Measurements from ENCODE around the gene SLC50A1.

Gene SLC50A1, protein sequence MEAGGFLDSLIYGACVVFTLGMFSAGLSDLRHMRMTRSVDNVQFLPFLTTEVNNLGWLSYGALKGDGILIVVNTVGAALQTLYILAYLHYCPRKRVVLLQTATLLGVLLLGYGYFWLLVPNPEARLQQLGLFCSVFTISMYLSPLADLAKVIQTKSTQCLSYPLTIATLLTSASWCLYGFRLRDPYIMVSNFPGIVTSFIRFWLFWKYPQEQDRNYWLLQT

DNA sequence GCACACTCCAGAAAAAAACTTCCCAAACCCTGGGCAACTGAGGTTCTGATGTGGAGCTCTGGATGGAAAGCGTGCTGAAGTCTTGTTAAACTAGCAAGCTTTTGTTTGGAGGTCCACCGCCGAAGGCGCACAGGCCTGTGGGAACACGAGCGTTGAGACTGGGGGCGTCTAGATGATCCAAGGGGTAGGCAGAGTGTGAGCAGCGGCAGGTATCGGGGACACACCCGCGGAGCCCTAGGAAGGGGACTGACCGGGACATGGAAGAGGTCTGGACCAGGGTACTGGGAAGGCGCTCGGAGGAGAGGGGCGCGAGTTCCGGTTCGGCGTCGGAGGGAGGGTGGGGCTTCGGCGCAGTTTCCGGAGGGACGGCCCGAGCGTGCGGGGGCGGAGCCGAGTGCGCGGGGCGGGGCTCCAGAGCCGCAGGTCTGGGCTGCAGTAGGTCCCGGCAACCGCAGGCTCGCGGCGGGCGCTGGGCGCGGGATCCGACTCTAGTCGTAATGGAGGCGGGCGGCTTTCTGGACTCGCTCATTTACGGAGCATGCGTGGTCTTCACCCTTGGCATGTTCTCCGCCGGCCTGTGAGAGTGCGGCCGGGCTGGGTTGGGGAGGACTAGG is at the start of gene SLC50A1:
Gene SLC50A1, plus strand, starts transcription at position 438 of the 614 bp plus-strand sequence. Its CDS starts 60 bp downstream, at position 498.
- in situ Hi-C loops (cut with MboI; ENCODE audit: low sequenced_read_pairs), result no loop called here

DNA sequence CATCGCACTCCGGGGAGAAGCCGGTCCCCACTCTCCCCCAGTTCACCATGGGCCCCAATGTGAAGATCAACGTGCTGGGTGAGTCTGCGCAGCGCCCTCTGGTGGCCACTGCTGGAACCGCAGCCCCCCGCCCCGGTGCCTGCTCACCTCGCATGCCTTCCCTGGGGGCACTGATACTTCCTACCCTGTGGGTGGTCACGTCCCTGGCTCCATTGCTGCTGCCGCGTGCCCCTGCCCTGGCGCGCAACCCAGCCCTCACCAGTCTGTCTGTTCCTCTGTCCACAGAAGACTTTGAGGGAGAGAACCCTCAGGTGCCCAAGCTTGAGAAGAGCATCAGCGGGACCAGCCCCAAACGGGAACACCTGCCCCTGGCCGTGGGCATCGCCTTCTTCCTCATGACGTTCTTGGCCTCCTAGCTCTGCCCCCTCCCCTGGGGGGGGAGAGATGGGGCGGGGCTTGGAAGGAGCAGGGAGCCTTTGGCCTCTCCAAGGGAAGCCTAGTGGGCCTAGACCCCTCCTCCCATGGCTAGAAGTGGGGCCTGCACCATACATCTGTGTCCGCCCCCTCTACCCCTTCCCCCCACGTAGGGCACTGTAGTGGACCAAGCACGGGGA is 49.4 kb upstream of the SLC50A1 start:
- in situ Hi-C loops (cut with MboI; ENCODE audit: low sequenced_read_pairs), result no loop called here

DNA sequence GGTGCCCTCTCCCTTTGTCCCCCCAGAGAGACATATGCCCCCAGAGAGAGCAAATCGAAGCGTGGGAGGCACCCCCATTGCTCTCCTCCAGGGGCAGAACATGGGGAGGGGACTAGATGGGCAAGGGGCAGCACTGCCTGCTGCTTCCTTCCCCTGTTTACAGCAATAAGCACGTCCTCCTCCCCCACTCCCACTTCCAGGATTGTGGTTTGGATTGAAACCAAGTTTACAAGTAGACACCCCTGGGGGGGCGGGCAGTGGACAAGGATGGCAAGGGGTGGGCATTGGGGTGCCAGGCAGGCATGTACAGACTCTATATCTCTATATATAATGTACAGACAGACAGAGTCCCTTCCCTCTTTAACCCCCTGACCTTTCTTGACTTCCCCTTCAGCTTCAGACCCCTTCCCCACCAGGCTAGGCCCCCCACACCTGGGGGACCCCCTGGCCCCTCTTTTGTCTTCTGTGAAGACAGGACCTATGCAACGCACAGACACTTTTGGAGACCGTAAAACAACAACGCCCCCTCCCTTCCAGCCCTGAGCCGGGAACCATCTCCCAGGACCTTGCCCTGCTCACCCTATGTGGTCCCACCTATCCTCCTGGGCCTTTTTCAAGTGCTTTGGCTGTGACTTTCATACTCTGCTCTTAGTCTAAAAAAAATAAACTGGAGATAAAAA is 48.7 kb upstream of the SLC50A1 start:
- in situ Hi-C loops (cut with MboI; ENCODE audit: low sequenced_read_pairs), result no loop called here

DNA sequence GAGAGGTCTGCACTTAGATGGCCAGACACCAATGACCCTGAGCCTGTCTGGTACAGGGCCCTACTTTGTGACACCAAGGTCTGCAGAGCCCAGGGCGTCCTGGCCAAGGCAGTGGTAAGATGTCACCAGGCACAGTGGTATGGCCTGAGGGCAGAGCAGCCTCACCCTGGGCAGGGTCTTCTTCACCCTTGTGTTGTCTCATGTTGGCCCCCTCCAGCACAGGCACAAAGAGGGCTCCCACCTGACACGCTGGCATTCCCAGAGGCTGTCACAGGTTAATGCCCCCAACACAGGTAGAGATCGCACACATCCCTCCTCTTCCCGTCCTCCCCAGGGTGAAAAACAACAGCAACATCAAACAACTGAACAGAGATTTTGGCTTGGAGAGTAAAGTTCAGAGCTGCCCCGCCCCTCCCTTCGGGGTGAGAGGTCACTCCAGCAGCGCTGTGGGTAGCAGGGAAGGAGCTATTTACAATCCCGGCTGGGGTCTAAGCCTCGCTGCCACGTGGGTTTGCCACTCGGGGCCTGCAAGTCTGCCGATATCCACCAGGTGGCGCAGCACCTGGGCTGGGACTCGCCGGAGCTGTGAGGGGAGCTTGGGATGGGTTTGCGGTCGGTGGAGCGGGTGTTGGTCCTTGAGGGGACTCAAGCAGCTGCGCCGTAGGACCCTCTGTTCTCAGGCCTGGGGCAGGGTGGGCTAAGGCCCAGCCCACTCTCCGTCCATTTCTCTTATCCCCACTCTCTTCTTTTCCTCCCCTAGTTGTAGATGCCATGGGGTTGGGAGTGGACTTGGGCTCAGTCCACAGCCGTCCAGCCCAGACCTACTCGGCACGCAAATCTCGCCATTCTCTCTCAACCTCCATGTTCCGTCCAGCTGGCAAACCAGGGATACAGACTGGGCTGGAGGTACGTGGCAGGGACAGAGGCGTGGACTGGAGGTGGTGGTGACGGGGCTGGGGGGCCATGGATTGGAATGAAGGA is 44.3 kb upstream of the SLC50A1 start:
- in situ Hi-C loops (cut with MboI; ENCODE audit: low sequenced_read_pairs), result loop anchor here (5.0 kb wide), 1 partner anchor 81 kb away; the partner anchor contains the start of genes KRTCAP2 and TRIM46

DNA sequence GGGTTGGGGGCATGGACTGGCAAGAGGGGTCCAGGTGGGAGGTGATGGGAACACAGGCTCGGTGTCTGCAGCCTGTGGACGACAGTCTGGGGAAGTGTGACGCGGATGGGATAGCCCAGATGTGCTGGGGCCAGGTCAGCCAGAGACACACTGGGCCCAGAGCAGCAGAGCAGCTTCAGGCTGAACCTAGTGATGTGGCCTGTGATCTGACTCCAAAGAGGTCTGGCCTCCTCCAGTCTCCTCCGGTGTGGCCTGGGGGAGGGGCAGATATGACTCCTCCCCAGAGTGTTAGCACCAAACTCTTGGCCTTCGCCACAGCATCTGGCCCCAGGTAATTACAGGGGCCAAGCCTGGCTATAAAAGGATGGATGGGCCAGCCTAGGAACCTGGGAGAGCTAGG is 43.5 kb upstream of the SLC50A1 start:
- in situ Hi-C loops (cut with MboI; ENCODE audit: low sequenced_read_pairs), result loop anchor here (5.0 kb wide), 1 partner anchor 80 kb away; the partner anchor contains the start of genes KRTCAP2 and TRIM46

DNA sequence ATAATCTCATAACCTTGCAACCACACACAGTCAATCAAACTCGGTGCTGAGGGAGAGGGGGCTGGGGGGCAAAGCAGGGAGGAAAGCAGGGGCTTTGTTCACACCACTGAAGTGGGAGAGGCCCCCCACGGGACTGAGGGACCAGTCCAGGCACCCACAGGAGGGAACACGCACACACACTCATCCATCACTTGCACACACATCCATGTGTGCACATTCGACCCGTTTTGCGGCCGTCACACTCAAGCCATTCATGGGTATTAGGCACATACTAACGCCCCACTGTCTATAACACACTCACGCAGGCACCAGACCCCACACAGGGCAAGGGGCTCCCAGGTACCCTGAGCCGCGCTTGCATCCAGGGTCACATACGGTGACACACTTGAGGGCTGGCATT is 43.0 kb upstream of the SLC50A1 start:
- in situ Hi-C loops (cut with MboI; ENCODE audit: low sequenced_read_pairs), result loop anchor here (5.0 kb wide), 1 partner anchor 80 kb away; the partner anchor contains the start of genes KRTCAP2 and TRIM46

DNA sequence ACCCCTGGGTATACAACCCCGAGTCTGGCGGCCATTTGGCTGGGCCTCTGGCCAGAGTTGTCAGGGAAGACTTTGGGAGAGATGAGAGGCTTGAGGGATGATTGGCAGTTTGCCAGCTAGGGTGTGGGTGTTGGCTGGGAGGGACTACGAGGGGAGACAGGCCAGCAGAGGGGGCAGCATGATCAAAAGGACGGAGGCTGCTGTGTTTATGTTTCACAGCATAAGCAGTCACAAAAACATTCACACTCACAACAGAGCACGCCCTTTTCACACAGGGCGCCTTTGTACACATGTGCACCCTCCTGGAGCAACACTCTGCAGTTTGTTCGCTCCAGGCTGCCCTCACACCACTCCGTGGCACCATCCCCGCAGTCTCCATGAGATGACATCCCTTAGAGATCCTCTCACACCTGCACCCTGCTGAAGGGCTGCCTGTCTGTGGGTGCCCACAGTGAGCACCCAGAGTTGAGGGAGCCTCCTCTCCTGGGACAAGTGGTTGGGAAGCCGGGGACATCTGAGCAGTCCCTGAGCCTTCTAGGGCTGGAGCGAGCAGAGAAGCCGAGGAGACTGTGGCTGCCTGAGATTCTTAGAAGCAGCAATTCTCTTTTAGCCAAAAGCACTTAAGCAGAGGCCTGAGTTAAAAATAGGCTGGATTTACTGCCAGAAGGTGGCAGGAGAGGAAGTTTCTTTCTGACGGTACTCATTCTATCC is 41.6 kb upstream of the SLC50A1 start:
- in situ Hi-C loops (cut with MboI; ENCODE audit: low sequenced_read_pairs), result loop anchor here (5.0 kb wide), 1 partner anchor 78 kb away; the partner anchor contains the start of genes KRTCAP2 and TRIM46

DNA sequence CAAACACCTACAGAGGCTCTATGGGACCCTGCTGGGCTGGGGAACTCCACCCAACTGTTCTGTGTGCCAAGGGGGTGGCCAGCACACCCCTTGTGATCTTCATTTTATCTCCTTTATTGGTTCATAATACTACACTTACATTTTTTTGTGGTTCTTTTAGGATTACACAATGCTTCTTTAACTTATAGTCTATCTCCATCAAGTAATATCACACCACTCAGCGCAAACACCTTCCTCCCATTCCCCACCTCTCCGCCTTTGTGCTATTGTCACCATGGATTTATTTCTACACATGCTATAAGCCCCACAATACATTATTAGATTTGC is 41.1 kb upstream of the SLC50A1 start:
- in situ Hi-C loops (cut with MboI; ENCODE audit: low sequenced_read_pairs), result loop anchor here (5.0 kb wide), 1 partner anchor 78 kb away; the partner anchor contains the start of genes KRTCAP2 and TRIM46

DNA sequence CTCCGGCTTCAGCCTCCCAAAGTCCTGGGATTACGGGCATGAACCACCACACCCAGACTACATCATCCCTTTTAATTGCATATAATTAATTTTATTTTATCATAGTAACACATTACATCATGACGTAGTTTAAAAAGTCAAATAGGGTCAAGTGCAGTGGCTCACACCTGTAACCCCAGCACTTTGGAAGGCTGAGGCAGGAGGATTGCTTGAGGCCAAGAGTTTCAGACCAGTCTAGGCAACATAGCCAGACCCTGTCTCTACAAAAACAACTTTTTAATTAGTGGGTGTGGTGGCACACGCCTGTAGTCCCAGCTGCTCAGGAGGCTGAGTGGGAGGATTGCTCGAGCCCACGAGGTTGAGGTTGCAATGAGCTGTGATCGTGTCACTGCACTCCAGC is 36.3 kb upstream of the SLC50A1 start:
- in situ Hi-C loops (cut with MboI; ENCODE audit: low sequenced_read_pairs), result no loop called here

DNA sequence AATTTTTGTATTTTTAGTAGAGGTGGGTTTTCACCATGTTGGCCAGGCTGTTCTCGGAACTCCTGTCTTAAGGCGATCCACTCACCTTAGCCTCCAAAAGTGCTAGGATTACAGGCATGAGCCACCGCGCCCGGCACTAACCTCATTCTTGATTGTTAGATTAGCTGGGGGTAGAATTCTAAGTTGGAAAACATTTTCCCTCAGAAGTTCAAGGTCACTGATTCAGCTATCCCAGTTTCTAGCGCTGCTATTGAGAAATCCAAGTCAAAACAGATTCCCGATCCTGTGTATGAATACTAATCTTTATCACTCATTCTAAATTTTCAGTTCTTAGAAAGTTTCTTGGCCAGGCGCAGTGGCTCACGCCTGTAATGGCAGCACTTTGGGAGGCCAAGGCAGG is 32.3 kb upstream of the SLC50A1 start:
- in situ Hi-C loops (cut with MboI; ENCODE audit: low sequenced_read_pairs), result no loop called here

DNA sequence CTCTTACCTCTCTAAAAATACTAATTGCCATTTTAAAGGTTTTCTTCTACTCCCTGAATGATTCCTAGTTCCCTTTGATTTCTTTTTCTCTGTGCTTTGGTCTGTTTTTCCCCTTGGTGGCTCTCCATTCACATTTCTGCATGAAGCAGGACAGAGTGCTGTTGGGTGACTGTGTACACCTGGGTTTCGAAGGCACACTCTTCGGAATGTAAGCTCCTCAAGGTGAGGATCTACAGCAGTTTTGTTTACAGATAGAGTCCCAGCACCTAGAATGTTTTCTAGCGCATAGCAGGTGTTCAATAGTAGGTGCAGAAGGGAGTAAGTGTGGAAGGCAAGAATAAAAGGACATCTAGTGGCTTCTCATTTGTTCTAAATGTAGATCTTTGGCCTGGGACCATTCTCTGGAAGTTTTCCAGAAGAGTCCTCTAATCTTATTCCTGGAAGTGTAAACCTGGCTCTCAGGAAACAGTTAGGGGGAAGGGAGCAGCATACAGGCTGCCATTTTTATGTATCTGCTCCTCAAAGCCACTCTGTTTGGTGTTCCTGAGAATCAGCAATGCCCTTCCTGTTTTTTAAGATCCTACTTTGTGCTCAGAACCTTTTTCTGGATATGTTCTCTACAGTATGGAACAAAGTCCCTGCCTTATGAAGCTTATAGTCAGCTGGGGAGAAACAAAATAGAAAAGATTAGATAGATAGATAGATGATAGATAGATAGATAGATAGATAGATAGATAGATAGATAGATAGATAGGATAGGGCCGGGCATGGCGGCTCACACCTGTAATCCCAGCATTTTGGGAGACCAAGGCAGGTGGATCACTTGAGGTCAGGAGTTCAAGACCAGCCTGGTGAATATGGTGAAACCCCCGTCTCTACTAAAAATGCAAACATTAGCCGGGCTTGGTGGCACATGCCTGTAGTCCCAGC is 30.8 kb upstream of the SLC50A1 start:
- in situ Hi-C loops (cut with MboI; ENCODE audit: low sequenced_read_pairs), result no loop called here

DNA sequence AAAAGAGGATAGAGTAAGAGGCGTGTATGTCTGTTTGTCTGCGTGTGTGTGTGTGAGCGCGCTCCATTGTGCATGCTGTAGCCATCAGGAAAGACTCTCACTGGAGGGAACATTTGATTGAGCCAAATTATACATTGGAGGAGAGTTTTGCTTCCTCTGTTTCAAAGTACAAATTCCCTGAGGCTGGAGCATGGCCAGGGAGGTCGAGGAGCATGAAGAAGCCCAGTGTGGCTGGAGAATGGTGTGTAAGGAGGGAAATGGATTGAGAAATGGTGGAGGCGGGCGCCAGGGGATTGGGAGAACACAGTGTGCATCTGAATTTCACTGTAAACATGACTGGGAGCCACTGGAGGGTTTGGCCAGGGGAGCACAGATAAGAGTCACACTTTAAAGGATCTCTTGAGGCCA is 30.0 kb upstream of the SLC50A1 start:
- in situ Hi-C loops (cut with MboI; ENCODE audit: low sequenced_read_pairs), result no loop called here

DNA sequence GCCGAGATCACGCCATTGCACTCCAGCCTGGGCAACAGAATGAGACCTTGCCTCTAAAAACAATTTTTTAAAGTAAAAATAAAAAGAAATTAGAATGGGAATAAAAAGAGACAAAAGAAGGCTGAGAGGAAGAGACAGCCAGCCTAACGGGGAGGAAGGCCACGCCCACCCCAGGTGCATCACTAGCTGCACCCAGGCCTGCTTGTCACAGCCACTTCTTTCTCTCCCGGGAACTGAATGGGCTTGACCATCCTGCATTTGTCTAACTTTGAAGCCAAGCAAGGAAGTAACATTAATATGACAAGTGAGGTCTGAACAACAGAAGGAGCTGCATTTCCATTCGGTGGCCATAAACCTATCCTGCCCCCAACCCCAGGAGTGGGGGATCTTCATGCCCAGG is 28.8 kb upstream of the SLC50A1 start:
- in situ Hi-C loops (cut with MboI; ENCODE audit: low sequenced_read_pairs), result no loop called here

DNA sequence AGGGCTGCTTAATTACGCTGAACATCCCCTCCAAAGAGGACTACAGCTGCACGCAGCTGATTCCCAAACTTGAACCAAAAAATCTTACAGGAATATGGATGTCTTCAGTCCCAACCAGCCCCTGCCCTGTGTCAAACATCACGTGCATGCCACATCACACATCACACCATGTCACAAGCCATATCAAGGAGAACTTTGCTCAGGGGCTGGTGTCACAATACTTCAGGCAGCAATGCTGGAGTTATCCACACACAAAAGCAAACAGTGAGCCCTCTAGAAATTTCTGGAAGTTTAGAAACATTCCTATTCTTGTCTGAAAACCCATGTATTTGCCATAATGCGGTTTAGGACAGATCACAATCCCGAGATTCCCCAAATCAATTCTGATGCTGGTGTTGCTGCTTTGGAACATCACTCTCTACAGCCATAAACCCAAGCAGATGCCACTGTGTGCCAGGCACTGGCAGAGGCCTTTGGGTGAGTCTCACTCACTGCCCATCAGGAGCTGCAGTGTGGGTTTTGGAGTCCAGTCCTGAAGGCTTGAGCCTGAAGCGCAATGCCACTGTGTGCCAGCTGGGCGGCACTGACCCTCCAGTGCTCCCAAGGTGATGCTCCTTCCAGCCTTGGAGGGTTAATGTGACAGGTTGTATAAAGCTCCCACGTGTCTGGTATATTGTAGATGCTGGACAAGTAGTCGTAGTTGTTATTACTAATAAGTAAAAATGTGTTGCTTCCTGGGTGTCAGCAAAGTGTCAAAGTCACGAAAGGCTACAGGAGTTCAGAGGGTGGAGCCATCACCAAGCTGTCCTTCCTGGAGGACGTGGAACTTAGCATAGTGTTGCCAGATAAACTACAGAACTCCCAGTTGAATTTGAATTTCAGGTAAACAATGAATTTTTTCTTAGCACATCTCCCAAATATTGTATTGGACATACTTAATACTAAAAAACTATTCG is 28.1 kb upstream of the SLC50A1 start:
- in situ Hi-C loops (cut with MboI; ENCODE audit: low sequenced_read_pairs), result no loop called here

DNA sequence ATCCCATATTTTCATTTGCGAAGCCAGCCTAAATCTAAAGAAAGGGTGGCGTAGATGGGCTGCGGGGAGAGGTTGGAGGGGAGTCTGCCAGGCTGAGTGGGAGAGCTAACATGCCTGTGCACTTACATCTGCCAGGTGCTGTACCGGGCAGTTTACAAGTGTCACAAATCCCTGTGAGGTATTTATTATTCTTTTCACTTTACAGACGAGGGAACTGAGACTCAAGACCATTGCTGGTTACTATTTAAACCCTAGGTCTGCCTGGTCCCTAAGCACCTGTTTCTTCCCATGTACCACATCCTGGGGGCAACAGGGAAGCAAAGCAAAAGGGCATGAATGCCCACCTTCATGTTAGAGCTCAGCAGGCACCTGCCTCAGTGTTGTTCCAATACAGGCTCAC is 27.4 kb upstream of the SLC50A1 start:
- in situ Hi-C loops (cut with MboI; ENCODE audit: low sequenced_read_pairs), result no loop called here

DNA sequence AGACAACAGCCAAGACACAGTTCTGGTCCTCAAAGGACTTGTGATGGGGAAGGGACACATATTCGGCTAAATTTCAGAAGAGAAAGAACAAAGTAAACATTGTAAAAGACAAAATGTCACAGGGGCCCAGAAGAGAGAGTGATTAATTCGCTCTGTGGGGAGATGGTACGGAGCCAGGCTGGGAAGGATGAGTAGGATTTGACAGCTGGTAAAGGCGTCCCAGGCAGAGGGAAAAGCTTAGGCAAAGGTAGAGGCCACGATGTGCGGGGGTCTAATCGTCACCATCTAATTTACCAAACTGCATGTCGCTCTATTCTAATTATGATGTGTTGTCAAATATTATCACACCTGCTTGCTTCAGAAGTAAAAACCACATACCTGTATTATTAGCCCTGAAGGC is 25.3 kb upstream of the SLC50A1 start:
- in situ Hi-C loops (cut with MboI; ENCODE audit: low sequenced_read_pairs), result no loop called here

DNA sequence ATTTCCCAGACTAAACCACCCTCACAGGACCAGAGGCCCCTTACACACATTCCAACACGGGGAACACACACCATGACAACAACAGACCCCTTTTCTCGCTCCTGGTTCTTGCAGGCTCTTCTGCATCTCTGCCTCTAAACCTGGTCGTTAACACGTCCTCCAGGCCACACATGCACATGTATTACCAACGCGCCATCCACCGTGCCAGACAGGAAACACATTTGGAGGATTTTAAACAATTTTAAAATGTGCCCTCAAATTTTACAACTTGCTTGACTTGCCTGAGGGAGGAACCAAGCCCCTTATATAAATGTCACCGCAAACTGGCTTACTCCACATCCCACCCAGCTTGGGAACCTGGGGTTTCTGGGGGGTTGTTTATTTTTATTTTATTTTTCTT is 24.8 kb upstream of the SLC50A1 start:
- in situ Hi-C loops (cut with MboI; ENCODE audit: low sequenced_read_pairs), result no loop called here

Measured in HL-60/S4 (cell line).